Retinal pigment epithelial cell (primary cell): Measurements from ENCODE around the gene LRRC47.
"Not testable (repeated sequence)": the region's sequence is repeated elsewhere in the genome, so short reads cannot be mapped to it uniquely, and the experiment has no call there.

Experiments used
- DNase-seq: peaks from one replicate; pipeline ENCODE4 v3.0.0-alpha.2; 2010; ENCODE audit warnings: low read depth
- H3K4me3 ChIP-seq: 2 replicates; pipeline ENCODE4 v1.5.1; 2011; ENCODE audit warnings: mild to moderate bottlenecking, low read length, control low read depth, moderate library complexity
- TF ChIP-seq, protein P1 (sequence below): conservative IDR thresholded peaks from 2 replicates; pipeline ENCODE4 v1.5.1; 2011; ENCODE audit warnings: low read depth, low read length, control low read depth, inconsistent platforms

Gene LRRC47

DNA sequence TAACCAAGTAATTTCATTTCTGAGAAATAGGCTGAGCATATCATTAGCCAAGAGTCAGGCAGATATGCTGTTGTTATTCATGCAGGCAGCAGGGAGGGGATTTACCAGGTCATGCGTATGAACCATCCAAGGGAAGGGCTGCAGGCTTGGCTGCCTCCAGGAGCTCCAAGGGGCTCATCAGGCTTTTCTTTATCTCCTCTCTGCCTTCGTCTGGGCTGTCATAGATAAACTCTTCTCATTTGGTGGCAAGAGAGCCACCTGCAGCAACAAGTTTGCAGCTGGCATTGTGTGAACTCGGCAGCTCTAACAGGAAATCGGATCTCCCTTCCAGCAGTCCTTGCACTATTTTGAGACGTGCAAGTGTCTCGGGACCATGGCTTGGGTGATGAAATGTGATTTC, 36.5 kb downstream of the LRRC47 start:
- TF ChIP-seq, protein P1, sequence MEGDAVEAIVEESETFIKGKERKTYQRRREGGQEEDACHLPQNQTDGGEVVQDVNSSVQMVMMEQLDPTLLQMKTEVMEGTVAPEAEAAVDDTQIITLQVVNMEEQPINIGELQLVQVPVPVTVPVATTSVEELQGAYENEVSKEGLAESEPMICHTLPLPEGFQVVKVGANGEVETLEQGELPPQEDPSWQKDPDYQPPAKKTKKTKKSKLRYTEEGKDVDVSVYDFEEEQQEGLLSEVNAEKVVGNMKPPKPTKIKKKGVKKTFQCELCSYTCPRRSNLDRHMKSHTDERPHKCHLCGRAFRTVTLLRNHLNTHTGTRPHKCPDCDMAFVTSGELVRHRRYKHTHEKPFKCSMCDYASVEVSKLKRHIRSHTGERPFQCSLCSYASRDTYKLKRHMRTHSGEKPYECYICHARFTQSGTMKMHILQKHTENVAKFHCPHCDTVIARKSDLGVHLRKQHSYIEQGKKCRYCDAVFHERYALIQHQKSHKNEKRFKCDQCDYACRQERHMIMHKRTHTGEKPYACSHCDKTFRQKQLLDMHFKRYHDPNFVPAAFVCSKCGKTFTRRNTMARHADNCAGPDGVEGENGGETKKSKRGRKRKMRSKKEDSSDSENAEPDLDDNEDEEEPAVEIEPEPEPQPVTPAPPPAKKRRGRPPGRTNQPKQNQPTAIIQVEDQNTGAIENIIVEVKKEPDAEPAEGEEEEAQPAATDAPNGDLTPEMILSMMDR: no peak
- no peak overlapping the region for H3K4me3 ChIP-seq
- no peak for DNase-seq

DNA sequence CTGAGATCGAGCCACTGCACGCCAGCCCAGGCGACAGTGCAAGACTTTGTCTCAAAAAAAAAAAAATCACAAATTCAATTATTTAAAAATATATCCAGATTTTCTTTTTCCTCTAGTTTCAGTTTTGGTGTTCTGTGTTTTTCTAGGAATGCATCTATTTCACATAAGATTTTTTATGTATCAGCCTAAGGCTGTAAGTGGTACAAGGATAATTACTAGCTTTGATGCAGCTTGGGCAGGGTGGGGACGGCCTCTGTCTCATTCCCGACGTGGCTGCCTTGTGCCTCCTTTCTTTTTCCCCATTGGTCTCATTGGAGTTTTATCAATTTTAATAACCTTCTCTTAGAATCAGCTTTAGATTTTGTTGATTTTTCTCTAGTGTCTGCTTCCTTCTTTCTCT, 37.1 kb downstream of the LRRC47 start:
- no peak overlapping the region for H3K4me3 ChIP-seq
- TF ChIP-seq, protein P1: no peak
- no peak for DNase-seq

DNA sequence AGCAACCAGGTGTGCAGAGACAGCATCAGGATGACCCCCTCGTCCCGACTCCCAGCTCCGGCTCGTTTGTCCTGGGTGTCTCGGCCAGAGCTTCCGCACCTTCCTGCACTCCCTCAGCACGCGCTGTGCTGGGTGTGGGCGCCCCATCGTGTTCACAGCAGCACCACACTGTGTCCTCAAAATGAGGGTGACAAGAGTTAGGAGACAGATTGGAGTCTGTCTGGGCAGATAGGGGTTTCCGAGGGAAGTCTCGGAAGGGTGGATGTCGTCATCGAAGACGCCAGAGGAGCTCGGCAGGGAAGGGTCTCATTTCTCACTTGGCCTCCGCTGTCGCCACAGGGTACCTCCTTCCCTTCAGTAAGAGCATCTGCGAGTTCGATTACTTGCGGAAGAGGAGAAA, 39.9 kb downstream of the LRRC47 start:
- no peak overlapping the region for H3K4me3 ChIP-seq
- TF ChIP-seq, protein P1: no peak
- DNase-seq: no peak

DNA sequence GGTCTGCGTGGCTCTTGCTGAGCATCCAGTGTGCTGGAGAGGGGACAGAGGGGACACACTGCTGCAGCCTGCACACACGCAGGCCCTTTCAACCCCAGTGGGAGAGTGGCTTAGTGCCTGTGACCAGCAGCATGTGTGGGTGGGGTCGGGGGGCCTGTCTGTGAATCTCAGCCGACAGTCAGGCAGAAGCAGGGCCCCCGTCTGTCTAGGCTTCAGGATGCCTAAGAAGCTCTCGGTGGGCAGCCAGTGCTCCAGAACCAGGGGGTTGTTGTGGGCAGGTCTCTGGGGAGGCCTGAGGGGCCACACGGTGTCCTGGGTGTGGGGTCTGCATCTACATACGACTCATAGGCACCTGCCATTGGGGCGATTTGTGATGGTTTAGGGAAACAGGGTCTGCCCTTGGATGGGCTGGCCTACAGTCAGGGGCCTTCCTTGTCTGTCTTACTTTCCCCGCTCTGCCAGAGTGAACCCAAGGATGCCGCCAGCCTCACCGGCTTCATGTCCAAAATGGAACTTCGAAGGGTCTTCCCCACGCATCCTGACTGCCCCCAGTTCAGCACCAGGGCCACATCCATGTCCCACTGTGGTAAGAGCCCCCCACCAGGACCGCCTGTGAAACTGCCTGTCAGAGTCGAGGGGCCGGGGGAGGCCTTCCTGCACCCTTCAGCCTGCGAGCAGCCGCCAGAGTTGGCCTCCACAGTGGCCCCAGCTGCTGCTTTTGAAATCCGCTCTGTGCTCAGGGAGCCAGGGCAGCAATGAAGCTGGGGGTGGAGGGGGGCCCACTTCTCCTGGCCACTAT, 42.4 kb downstream of the LRRC47 start:
- no peak for DNase-seq
- TF ChIP-seq, protein P1: no peak
- no peak overlapping the region for H3K4me3 ChIP-seq

DNA sequence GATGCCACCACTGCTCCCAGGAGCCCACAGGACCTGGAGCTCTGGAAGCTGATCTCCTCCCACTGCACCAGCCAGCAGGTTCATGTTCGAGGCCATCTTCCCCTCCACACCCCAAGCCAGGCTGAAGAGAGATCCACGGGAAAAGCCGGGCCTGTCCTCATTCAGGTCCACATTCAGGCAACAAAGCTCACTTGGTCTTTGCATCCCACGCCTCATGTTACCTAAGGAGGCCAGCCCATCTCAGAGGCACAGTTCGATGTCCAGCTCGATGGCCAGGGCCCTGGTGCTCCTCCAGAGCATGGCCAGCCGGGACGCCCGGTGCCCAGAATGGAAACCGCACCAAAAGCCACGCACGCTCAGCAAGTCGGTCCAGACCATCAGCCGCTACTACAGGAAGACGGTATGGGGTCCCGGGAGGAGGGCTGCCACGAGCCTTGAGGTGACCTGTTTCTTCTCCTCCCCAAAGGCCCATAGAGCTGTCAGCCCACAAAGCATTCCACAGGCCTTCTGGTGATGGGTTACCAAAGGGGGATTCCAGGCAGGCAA, 43.8 kb downstream of the LRRC47 start, which contains the start of gene CCDC27:
Gene CCDC27 (plus strand): TSS at position 51 of the 546 bp plus-strand sequence. CDS start 32 bp downstream, at position 83.
- H3K4me3 ChIP-seq: no peak within 1 kb of the TSS
- no peak for DNase-seq
- TF ChIP-seq, protein P1: no peak

DNA sequence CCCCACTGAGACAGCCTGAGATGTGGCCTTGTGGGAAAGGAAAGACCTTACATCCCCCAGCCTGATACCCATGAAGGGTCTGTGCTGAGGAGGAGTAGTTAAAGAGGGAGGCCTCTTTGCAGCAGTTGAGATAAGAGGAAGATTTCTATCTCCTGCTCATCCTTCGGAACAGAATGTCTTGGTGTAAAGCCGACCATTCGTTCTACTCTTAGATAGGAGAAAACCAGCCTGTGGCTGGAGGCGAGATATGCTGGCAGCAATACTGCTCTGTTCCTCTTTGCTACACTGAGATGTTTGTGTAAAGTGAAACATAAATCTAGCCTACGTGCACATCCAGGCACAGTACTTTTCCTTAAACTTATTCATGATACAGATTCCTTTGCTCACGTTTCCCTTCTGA, 45.6 kb downstream of the LRRC47 start:
- TF ChIP-seq, protein P1: no peak
- H3K4me3 ChIP-seq: no peak overlapping the region
- DNase-seq: no peak

DNA sequence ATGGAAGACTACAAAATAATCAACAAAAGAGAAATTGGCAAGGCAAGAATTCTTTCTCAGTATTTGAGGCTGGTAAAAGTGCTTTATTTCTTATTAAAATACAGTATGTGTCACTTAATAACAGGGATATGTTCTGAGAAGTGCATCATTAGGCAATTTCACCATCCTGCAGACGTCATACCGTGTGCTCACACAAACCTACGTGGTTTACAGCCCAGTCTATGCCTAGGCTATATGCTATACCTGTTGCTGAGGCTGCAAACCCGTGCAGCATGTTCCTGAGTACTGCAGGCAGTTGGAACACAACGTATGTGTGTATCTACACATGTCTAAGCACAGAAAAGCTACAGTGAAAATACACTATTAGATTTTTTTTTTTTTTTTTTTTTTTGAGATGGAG, 46.8 kb downstream of the LRRC47 start:
- no peak for DNase-seq

DNA sequence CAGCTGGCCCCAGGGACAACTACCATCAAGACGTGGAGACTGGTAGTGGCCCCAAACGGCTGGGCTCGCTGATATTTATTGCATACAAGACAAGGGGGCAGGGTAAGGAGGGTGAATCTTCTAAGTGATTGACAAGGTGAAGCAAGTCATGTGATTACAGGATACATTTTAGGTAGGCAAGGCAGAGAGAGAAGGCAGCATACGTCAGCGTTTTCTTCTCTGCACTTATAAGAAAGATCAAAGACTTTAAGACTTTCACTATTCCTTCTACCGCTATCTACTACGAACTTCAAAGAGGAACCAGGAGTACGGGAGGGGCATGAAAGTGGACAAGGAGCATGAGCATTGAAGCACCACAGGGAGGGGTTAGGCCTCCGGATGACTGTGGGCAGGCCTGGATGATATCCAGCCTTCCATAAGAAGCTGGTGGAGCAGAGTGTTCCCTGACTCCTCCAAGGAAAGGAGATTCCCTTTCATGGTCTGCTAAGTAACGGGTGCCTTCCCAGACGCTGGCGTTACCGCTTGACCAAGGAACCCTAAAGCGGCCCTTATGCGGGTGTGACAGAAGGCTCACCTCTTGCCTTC, 47.9 kb downstream of the LRRC47 start:
- not testable (repeated sequence) for DNase-seq, H3K4me3 ChIP-seq

More for the DNA sequence above, 46.8 kb downstream of the LRRC47 start:
- TF ChIP-seq, protein P1: no peak
- H3K4me3 ChIP-seq: no peak overlapping the region
